ENCODE data around the gene VTI1A.

The VTI1A gene

DNA sequence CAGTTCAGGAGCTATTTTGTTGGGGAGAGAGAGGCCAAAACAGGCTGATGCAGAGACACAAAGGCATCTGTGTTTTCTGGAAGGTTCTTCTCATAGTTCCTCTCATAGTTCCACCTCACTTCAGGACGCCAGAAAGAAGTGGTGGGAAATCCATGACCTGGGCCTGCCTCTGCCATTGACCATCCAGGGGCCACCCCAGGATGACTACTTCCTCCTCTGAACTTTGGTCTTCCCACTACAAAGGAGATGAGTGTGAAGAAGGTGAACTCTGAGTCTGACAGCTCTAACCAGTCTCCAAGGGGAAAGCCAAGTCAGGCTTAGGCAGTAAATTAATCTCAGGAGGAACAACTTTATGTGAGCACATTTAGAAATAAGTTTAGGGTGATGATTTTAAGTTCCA lies 327.2 kb downstream of the VTI1A start:
- no peak for DNase-seq (ENCODE audit: extremely low read depth in 1 of 2, low read depth in 1 of 2)

DNA sequence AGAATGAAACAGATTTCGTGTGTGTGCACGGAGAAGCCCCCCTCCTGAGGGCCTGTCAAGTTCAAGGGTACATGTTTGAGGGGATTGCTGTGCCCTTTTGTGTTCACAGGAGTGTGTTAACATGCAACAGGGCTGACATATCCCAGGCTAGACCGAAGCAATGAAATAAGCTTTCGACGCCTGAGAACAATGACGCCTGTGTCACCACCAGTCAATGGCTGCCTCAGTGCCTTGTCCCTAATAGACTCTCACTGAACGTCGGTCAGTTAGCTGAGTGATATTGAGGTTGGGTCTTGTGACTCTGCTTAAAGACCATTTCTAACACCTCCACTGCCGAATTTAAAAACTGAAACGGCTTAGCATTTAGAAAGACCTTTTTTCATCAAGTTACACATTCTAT lies 327.8 kb downstream of the VTI1A start:
- no peak for DNase-seq (ENCODE audit: extremely low read depth in 1 of 2, low read depth in 1 of 2)

DNA sequence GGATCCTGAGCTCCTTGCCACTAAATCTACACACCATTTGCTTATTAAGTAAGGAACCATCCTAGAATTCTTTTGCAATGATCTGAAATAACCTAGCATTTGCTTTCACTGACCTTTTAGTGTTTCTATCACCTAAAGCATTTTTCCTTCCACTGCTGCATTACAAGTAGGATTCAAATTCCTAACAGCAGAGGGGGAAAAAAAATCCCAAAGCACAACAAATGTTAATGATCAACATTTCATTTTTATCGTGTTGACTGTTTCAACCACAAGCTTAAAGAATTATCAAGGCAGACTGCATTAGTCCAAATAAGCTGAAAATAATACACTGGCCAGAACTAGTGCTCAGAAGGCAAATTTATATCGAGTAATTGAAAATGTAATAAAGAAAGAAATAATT lies 328.4 kb downstream of the VTI1A start:
- no peak for DNase-seq (ENCODE audit: extremely low read depth in 1 of 2, low read depth in 1 of 2)

DNA sequence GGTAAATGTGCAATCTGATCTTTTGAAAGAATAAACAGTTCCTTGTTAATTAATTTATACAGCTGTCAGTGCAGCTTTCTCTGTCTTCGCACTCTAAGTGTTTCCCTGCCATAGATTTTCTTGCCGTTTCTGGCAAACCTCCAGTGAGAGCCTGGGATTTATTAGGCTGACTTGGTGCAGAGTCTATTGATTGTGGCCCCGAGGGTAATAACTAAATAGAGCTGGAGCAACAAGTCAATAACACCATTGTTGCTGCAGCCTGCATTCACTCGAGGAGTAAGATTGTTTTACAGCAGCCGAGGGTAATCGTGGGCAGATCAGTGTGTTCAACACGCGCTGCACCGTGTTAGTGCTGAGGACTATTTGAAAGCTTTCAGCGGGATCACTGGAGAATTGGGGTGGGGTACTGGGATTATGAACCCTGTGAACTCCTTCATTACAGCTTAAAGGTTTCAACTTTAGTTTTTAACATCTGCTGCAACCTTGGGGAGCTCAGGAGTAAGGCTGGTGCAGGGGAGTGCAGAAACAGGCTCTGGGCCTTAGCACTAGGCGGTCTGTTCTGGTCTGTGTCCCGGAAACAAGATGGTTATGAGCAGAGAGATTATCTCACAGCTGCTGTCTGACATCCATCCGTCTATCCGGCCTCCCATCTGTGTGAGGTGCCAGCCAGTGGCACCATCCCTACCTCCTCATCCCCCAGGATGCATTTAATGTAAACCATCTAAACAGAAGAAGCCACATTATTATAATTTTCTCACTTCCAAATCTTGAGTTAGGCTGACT lies 329.1 kb downstream of the VTI1A start:
- DNase-seq (ENCODE audit: extremely low read depth in 1 of 2, low read depth in 1 of 2) = no peak

DNA sequence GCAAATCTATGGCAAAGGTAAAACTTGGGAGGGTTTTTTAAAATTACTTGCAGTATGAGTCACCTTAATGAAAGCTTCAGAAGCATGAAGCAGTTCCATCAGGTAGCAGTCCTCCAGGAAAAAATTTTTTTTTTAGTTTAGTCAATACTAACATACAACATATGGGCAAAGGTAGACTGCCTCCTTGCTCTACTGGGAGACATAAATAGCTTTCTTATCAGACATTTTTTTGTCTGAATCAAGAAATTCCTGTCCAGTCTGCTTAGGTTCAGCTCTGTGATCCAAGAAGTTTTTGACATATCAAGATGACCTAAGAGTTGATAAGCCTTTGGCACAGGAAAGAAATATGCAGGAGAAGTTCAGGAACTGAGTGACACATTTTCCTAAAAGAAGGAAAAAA lies 331.6 kb downstream of the VTI1A start:
- DNase-seq (ENCODE audit: extremely low read depth in 1 of 2, low read depth in 1 of 2) = no peak

DNA sequence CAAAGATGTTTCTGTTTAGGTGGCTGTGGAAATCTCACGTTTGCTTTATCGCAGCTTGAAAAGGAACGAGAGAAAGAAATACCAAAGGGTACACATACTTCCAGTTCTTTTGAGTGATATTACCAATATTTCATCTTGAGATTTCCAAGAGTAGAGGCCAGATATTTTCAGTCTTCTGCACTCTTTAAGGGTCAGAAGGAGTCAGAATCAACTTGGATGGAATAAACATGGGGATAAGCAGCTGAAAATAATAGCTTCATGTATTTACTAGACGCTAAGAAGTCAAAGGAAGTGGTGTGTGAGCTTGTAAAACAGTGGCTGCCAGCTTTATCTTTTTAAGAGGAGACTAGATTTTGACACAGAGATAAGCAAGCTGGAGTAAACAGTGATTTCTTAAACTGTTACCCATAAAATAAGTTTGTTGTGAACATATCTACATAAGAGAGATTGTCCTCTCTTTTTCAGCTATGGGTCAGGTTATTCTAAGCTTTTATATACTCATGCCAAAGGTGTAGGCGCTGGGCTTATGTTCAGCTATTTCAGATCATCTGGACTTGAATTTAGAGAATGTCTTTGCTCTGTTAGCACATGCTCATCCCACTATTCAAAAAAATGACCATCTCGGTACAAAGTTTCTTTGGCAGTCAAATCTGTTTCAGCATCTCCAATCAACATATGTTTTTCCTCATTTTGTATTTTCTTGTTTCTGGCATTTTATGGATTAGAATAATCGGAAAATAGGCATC lies 332.2 kb downstream of the VTI1A start:
- no peak for DNase-seq (ENCODE audit: extremely low read depth in 1 of 2, low read depth in 1 of 2)

DNA sequence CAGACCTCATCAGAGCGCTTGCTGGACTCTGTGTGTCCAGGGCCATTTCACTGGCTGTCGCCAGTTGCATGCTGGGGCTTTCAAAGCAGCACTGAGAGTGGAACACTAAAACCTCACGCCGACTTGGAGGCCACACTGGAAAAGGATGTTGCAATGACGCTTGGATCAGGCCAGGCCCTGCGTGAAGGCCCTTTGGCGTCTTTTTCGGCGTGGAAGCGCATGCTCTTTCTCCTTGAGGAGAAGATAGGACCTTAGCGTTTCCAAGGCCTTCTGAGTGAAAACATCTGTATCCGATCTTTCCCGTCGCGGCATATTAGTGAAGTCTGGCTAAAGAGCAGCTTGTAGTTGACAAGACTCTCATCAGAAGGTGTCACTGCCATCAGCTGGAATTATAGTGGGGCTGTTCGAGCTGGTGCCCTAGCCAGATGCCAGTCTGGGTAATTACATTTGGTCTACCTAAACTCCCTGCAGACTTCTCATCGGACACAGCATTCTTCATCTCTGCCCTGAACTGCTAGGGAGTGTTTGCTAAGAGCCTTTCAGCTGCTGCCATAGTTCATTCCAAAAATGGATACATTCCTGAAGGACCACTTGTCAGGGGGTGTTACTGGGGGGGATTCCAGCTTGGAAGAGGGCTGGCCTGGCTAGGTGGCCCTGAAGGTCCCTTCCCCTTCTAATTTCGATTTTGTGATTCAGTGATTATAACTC lies 335.3 kb downstream of the VTI1A start:
- DNase-seq (ENCODE audit: extremely low read depth in 1 of 2, low read depth in 1 of 2) = no peak

DNA sequence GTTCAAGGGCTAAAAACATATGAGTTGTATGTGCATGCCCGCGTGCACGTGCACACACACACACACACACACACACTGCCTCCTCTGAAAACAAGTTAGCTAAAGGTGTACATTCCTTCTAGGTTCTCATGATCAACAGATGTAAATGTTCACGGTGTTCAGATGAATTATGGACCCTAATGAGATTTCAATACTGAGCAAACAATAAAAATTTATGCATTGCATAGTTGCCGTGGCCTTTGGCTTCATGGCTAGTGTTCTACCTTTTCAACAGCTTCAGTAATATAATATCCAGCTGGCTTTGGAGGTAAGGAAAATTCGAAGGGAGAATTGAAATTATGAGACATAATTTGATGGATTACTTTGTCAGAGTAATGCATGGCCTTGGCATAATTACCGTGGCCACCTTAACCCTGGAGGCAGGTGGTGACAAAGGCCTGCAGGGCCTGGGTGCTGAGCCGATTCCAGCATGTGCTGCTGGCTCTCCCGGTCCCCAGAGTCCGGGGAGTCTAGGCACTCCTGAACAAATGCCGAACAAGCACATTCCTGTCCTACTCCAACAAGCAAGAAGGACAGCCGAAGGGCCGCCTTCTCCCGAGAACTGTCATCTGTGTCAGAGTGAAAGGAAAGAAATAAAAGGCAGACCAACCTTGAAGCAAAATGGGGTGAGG lies 336.5 kb downstream of the VTI1A start:
- no peak for DNase-seq (ENCODE audit: extremely low read depth in 1 of 2, low read depth in 1 of 2)

DNA sequence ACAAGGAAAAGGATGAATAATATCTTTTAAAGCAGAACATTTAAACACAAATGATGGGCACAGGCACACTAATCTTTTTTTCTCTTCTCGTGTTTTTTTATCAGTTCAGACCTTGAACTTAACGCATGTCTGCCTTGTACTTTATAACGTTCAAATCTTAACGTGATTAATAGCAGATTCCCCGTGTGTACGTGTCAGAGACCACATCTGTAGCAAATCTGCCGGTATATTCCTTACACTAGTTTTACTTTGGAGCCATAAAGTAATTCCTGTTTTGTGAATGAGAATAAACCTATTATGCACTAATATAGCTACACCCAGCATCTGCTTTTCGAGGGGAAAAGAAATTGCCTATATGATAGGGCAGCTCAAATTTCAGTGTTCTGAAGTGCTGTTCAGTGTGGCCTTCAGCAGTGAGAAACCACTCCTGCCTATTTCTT lies 337.0 kb downstream of the VTI1A start:
- DNase-seq (ENCODE audit: extremely low read depth in 1 of 2, low read depth in 1 of 2) = no peak

DNA sequence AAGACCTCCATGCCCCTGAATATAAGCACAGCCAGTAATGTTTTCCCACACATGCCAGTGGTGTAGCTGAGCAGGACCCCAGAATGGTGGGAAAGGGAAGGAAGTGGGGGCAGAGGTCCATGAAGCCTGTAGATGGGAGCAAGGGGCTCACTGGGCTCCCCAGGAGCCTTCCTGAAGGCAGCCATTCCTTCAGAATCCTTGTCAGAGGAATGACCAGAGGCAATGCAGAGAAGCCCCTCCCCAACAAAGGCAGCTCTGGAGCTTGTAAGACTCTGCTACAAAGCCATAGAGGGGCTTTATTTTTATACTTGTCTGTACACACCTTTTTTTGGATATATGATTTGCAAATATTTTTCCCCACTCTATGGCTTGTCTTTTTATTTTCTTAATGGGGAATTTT lies 338.1 kb downstream of the VTI1A start:
- DNase-seq (ENCODE audit: extremely low read depth in 1 of 2, low read depth in 1 of 2) = no peak

DNA sequence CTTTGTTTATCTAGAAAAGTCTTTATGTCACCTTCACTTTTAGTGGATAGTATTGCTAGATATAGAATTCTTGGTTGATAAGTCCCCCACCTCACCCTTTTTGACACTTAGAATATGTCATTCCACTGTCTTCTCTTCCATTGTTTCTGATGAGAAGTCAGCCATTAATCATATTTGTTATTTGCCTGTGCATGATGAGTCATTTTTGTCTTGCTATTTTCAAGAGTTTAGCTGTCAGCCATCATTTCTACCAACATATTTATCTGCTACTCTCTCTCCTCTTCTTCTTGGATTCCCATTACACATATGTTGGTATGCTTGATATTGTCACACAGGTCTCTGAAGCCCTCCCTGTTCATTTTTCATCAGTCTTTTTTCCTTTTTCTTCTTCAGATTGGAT lies 342.2 kb downstream of the VTI1A start:
- no peak for DNase-seq (ENCODE audit: extremely low read depth in 1 of 2, low read depth in 1 of 2)

DNA sequence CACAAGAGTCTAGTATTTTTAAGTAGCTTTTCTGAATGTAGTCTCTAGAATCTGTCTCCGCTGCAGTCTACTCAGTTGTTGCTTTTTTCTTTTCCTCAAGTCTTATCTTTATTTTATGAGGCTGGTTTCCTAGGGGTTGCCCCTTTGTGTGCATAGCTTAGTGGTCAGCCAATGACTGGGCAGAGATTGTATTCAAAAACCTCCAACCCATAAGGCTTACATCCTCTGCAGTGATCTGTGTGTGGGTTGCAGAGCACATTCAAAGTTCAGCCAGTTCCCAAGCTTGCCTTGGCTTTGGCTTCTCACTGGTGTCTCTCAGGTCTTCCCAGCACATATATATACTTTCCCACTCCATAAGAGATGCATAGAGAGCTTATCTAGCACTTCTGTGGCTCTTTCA lies 343.0 kb downstream of the VTI1A start:
- DNase-seq (ENCODE audit: extremely low read depth in 1 of 2, low read depth in 1 of 2) = no peak

DNA sequence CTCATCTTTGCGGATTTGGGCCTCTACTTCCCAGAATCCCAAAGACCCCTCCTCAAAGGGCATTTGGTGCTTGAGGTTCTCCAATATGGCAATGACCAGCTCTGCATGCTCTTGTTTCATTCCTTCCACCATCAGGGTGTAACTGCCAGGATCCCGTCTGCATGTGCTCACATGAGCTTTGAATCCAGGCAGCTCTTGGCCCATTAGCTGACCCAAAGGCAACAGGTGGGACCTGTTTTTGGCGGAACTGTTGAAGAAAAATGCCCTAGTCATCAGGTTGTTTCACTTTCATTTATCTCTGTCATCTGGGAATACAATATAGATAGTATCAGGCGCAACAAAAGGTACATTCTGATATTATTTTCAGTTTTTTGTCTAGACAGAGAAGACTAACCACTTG lies 343.9 kb downstream of the VTI1A start:
- DNase-seq (ENCODE audit: extremely low read depth in 1 of 2, low read depth in 1 of 2) = no peak

DNA sequence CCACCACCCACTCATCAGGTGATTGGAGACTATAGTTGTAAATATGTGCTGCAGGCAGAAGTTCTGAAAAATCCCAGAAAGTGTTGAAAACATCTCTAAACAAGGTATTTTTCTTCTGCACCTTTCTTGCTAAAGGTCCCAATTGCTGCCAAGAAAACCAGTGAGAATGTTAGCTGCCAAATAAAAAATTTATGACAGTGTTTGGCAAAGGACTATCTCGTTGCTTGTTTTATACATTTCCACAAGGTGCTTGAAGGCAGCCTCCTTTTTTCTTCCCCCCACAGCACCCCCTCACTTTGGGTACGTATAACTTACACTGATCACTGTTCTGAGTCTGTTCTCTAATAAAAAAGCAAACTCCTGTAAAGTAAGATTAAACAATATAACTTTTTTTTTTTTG lies 344.4 kb downstream of the VTI1A start:
- DNase-seq (ENCODE audit: extremely low read depth in 1 of 2, low read depth in 1 of 2) = no peak

DNA sequence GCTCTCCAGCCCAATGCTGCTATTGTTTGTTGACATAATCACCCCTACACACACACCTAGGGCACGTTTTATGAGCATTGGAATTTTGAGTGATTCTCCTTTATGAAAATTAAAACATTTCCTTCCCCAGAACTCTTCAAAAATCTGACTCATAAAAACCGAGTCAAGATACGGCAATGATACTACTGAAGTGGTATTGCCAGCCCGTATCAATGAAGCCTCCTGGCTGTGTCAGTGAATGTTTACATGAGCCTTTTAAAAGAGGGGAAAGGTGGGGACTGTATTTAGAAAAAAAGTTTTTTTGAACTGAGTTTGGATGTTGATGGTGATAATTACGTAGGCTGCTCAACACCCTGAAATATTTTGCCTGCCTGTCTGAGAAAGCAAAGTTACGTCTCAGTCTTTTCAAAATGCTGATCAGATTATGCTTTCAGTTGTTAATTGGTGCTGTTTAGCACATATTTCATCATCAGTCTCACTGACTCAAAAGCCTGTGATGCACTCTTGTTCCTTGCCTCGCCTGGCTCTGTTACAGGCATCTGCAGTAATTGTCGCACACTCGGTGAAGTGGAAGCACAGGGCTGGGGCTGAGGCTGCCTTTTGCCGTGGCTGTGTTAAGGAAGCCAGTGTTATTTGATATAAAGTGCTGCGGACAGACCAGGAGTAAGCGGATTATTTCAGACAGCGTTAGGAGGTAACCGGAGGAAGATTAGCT lies 345.6 kb downstream of the VTI1A start:
- DNase-seq (ENCODE audit: extremely low read depth in 1 of 2, low read depth in 1 of 2) = no peak

DNA sequence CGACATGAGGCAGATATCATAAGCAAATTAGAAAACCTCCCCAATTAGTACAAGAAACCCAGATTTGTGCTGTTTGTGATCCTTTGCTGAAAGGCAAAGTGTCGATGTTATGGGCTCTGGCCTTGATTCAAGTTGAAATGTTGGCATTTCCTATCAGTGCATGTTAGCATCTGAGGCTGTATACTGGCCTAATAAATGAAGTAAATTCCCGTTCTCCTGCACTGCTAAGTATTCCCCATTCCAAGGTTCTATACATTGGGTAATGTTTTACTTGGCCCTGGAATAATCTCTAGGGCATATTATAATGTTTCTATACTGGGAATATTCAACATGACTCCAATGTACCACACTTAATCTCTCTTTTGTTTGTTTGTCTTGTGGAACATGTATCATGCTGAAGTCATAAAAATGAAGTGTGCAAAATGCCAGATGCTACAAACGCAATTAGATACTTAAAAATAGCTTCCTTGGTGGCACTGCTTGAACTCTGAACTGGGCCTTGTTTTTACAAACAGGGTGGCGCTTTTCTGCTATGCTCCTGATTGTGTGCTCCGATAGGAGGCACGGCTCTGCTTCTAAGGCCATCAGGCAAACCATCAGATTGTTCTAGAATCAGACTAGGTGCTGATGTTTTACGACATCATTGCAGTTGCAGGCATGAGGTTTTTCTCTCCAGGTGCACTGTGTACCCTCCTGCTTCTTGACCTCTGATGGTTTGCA lies 346.3 kb downstream of the VTI1A start:
- no peak for DNase-seq (ENCODE audit: extremely low read depth in 1 of 2, low read depth in 1 of 2)

DNA sequence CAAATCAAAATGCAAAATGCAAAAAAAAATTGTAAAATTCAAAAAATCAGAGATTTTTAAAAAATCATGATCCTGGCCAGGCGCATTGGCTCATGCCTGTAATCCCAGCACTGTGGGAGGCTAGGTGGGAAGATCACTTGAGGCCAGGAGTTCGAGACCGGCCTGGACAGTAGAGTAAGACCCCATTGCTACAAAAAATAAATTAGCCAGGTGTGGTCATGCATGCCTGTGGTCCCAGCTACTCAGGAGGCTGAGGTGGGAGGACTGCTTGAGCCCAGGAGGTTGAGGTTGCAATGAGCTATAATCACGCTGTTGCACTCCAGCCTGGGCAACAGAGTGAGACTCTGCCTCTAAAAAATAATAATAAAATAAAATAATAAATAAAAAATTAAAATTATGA lies 347.2 kb downstream of the VTI1A start:
- DNase-seq (ENCODE audit: extremely low read depth in 1 of 2, low read depth in 1 of 2) = no peak

DNA sequence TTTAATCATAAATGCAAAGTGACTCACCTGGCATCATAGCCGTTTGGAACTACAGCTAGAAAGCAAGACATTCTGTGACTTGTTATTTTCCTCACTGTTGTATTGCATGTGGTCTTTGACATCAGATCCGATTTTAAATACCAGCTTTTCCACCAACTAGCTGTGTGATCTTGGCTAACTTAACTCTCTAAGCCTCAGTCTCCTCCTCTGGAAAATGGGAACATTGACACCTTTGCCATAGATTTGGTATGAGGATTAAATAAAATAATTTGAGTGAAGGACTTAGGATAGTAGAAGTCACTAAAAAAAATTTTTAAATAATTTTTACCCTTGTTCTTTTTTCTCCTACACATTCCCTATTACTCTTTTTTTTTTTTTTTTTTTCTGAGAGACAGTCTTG lies 348.1 kb downstream of the VTI1A start:
- DNase-seq (ENCODE audit: extremely low read depth in 1 of 2, low read depth in 1 of 2) = no peak

DNA sequence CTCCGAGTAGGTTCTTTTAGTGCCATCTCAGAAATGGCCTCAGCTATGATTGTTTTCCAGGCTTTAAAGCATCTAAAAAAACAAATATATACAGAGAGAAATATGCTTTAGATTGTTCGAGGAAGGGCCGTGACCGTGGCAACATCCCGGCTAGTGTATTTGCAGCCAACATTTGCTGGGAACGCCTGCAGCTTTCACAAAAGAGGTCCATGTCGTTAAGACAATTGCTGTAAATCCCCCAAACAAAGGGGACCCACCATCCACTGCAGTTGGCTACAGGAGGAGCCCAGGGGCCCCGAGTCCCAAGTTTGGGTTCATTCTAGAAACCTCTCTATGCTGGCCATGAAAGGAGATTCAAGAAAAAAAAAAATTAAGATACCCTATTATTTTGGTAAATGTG lies 350.2 kb downstream of the VTI1A start:
- DNase-seq (ENCODE audit: extremely low read depth in 1 of 2, low read depth in 1 of 2) = no peak

DNA sequence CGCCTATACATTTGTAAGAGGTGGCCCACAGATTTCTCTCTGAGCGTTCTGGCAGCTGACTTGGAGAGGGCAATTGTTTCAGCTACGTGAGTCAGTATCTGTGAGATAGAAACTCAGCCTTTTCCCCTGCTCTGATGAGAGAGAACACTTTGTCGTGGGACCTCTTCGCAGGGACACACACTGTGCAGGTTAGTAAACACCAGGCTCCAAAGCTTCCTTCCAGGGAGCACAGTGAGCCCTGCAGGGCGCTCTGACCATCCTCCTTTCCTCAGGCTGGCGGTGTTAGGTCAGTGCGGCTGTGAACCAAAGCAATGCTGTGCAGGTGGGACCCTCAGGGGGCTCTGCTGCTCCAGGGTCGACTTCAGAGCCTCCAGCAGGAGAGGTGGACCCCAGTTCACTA lies 350.8 kb downstream of the VTI1A start:
- DNase-seq (ENCODE audit: extremely low read depth in 1 of 2, low read depth in 1 of 2) = no peak

Measured in activated CD8-positive, alpha-beta memory T cell treated with anti-CD3 and anti-CD28 coated beads for 1 hour (primary cell).